Endodermal cell (in vitro differentiated cells): ENCODE results near the gene MCM3AP. TPM values are rescaled to one million over a fixed set of nuclear protein-coding genes. Genes with fewer than 3 reads are reported as not detected.

ENCODE experiments used
- DNase-seq: peaks from one replicate; pipeline ENCODE4 v3.0.0-alpha.2; 2017
- H3K27ac ChIP-seq: 2 replicates; pipeline ENCODE4 v1.5.1; 2013; ENCODE audit warnings: mild to moderate bottlenecking, low read depth, low read length, moderate library complexity
- H3K27me3 ChIP-seq: 2 replicates; pipeline ENCODE4 v1.6.1; 2013; ENCODE audit warnings: mild to moderate bottlenecking, low read length, moderate library complexity; ENCODE audit not compliant: insufficient read depth, control insufficient read depth, poor library complexity, severe bottlenecking
- H3K36me3 ChIP-seq: 2 replicates; pipeline ENCODE4 v1.7.0; 2013; ENCODE audit warnings: mild to moderate bottlenecking, low read length, moderate library complexity; ENCODE audit not compliant: control insufficient read depth, insufficient read depth
- H3K4me1 ChIP-seq: one replicate; pipeline ENCODE4 v1.7.0; 2013; ENCODE audit warnings: low read length; ENCODE audit not compliant: control insufficient read depth, insufficient read depth
- H3K4me3 ChIP-seq: 2 replicates; pipeline ENCODE4 v1.5.1; 2013; ENCODE audit warnings: mild to moderate bottlenecking, low read length, moderate library complexity
- H3K9ac ChIP-seq: 2 replicates; pipeline ENCODE4 v1.6.1; 2013; ENCODE audit warnings: mild to moderate bottlenecking, low read length, moderate library complexity; ENCODE audit not compliant: poor library complexity, severe bottlenecking; ENCODE audit errors: extremely low read depth
- H3K9me3 ChIP-seq: 2 replicates; pipeline ENCODE4 v1.6.1; 2013; ENCODE audit warnings: mild to moderate bottlenecking, low read length, moderate library complexity; ENCODE audit not compliant: control insufficient read depth
- H3K27ac Mint-ChIP-seq: 2 replicates; pipeline ENCODE4 v1.8.0; 2020; ENCODE audit warnings: mixed read lengths
- H3K27me3 Mint-ChIP-seq: 2 replicates; pipeline ENCODE4 v1.8.0; 2021; ENCODE audit warnings: mild to moderate bottlenecking, mixed read lengths; ENCODE audit not compliant: insufficient read depth
- H3K36me3 Mint-ChIP-seq: 2 replicates; pipeline ENCODE4 v1.8.0; 2020; ENCODE audit warnings: low read depth, mixed read lengths
- H3K4me1 Mint-ChIP-seq: 2 replicates; pipeline ENCODE4 v1.8.0; 2020; ENCODE audit warnings: mixed read lengths
- H3K4me3 Mint-ChIP-seq: 2 replicates; pipeline ENCODE4 v1.8.0; 2020; ENCODE audit warnings: mild to moderate bottlenecking, moderate library complexity, mixed read lengths
- H3K9me3 Mint-ChIP-seq: 2 replicates; pipeline ENCODE4 v1.8.0; 2020; ENCODE audit warnings: mild to moderate bottlenecking, mixed read lengths
- CTCF ChIP-seq: fragments of 200-600 bp; sonication (generic); conservative IDR thresholded peaks from 2 replicates; pipeline ENCODE4 v1.5.0; 2021; ENCODE audit warnings: antibody characterized with exemption, mild to moderate bottlenecking
- WGBS, 2 experiments: methylation state at CpG; one replicate each; pipeline versions ENCODE4 v1.1.5 to v1.1.7; 2013; ENCODE audit warnings: missing lambda C conversion rate in 2 of 2, mixed read lengths in 1 of 2; ENCODE audit not compliant: insufficient coverage in 1 of 2, insufficient read length in 1 of 2; 5-methylcytosine and 5-hydroxymethylcytosine counted together
- total RNA-seq, 2 donors: library from RNA; stranded (reverse); fragmentation: NEBNext Ultra II Directional in 1 of 2; extraction: Animal tissue kit (Norgen Biotek cat#: 25700) in 1 of 2; gene quantifications; 2 replicates in 1 of 2; 3 replicates in 1 of 2; pipeline ENCODE4 v1.2.1, GENCODE V29; 2021

Gene MCM3AP
- total RNA-seq, 2 donors from 2014 or later, result 120 to 161 TPM

GRCh38 chr21:46246345-46246744, 39.1 kb downstream of the MCM3AP start:
- Histone ChIP-seq H3K4me1 (no peaks in the 10 kb centered on the region), H3K36me3 (peaks cover 97% of the 10 kb centered on the region), H3K4me3 (no peak overlapping the region), H3K9ac (no peak overlapping the region), H3K27ac (no peak overlapping the region), H3K9me3 (no peaks in the 10 kb centered on the region), H3K27me3 (no peaks in the 10 kb centered on the region)
- WGBS, 2 experiments, result 92 to 100% methylated on average over 3 to 6 of the region's 6 CpGs
- no peak for TF ChIP-seq CTCF
- H3K4me3 Mint-ChIP-seq, result no peak overlapping the region
- H3K9me3 Mint-ChIP-seq, result no peaks in the 10 kb centered on the region
- H3K4me1 Mint-ChIP-seq, result no peaks in the 10 kb centered on the region
- DNase-seq, result no peak
- H3K36me3 Mint-ChIP-seq, result peaks cover 82% of the 10 kb centered on the region
- no peaks in the 10 kb centered on the region for H3K27me3 Mint-ChIP-seq
- H3K27ac Mint-ChIP-seq, result no peak overlapping the region

- H3K9ac ChIP-seq, result no peak overlapping the region
- no peaks in the 10 kb centered on the region for H3K9me3 ChIP-seq
- H3K4me3 ChIP-seq, result no peak overlapping the region
- no peaks in the 10 kb centered on the region for H3K9me3 Mint-ChIP-seq
- no peak overlapping the region for H3K27ac Mint-ChIP-seq
- DNase-seq, result no peak
- H3K27me3 ChIP-seq, result no peaks in the 10 kb centered on the region
- H3K36me3 ChIP-seq, result peaks cover 97% of the 10 kb centered on the region
- no peaks in the 10 kb centered on the region for H3K4me1 Mint-ChIP-seq
- no peaks in the 10 kb centered on the region for H3K4me1 ChIP-seq
- H3K36me3 Mint-ChIP-seq, result peaks cover 82% of the 10 kb centered on the region
- peak; percentile 43 for TF ChIP-seq CTCF
- 98 to 100% methylated on average over 3 of the region's 3 CpGs for WGBS, 2 experiments
- no peak overlapping the region for H3K27ac ChIP-seq
- H3K27me3 Mint-ChIP-seq, result no peaks in the 10 kb centered on the region
- no peak overlapping the region for H3K4me3 Mint-ChIP-seq
Measured at GRCh38 chr21:46245213-46245915, 40.0 kb downstream of the MCM3AP start.

GRCh38 chr21:46244602-46245001, 40.8 kb downstream of the MCM3AP start:
- peaks cover 97% of the 10 kb centered on the region for H3K36me3 ChIP-seq
- 95 to 100% methylated on average over 4 to 8 of the region's 8 CpGs for WGBS, 2 experiments
- Mint-ChIP-seq H3K27me3 (no peaks in the 10 kb centered on the region), H3K36me3 (peaks cover 82% of the 10 kb centered on the region), H3K4me1 (no peaks in the 10 kb centered on the region), H3K4me3 (no peak overlapping the region), H3K27ac (no peak overlapping the region), H3K9me3 (no peaks in the 10 kb centered on the region)
- H3K9me3 ChIP-seq, result no peaks in the 10 kb centered on the region
- H3K27me3 ChIP-seq, result no peaks in the 10 kb centered on the region
- no peak overlapping the region for H3K27ac ChIP-seq
- no peak overlapping the region for H3K4me3 ChIP-seq
- DNase-seq, result no peak
- H3K9ac ChIP-seq, result no peak overlapping the region
- no peaks in the 10 kb centered on the region for H3K4me1 ChIP-seq
- no peak for TF ChIP-seq CTCF
